ENCODE results near the gene YWHAG.
A peak's percentile ranks its signal among the peaks of the same experiment; 100 is the strongest.
"Not testable (repeated sequence)": the region's sequence is repeated elsewhere in the genome, so short reads cannot be mapped to it uniquely, and the experiment has no call there.

Gene YWHAG

GRCh38 chr7:76380623-76380966 is 21.8 kb upstream of the YWHAG start:
- DNase-seq (ENCODE audit: low read depth in 2 of 2), result no peak

- DNase-seq (ENCODE audit: low read depth in 2 of 2), result no peak
Observed at GRCh38 chr7:76377186-76377918, 18.6 kb upstream of the YWHAG start.

- DNase-seq (ENCODE audit: low read depth in 2 of 2), result no peak
Observed at GRCh38 chr7:76375251-76375650, 16.5 kb upstream of the YWHAG start.

GRCh38 chr7:76372984-76373833 is 14.4 kb upstream of the YWHAG start:
- no peak for DNase-seq (ENCODE audit: low read depth in 2 of 2)

- DNase-seq (ENCODE audit: low read depth in 2 of 2), result no peak
Observed at GRCh38 chr7:76371396-76371795, 12.6 kb upstream of the YWHAG start.

DNA sequence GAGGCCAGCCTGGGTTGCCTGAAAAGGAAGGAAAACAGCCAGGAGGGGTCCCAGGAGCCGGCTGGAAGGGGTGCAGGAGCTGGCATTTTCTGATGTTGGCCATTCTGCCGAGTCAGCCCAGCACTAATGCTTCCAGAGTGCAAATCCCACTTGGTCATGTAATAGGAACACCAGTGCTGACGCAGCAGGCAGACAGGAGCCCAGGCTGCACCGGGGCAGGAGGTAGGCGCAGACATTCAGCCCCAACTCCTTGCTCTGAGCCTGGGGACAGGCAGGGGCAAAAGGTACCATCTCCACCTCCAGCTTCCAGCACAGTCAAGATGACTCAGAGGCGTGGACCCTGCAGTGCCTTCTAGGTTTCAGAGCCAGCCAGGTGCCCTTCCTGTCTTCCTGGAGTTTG is 10.2 kb upstream of the YWHAG start:
- no peak for DNase-seq (ENCODE audit: low read depth in 2 of 2)

GRCh38 chr7:76368190-76368589 is 9.4 kb upstream of the YWHAG start:
- no peak for DNase-seq (ENCODE audit: low read depth in 2 of 2)

DNA sequence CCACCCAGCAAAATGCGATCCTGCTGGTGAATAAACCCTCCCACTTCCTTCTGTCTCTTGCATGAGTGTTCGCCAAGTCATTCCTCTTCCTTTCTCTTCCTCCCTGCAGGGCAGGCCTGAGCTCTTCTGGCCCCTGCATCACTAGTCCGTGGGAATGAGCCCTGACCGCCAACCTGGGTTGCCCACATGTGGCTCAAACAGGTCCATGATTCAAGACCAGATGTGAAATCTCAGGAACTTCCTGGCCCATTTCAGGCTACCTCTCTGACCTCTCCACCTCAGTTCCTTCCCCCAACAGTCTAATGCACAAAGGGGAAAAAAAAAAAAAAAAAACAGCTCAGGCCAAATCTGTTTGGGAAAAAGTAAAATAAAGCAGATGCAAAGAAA is 5.4 kb upstream of the YWHAG start:
- no peak for DNase-seq (ENCODE audit: low read depth in 2 of 2)

- not testable (repeated sequence) for DNase-seq (ENCODE audit: low read depth in 2 of 2)
Observed at GRCh38 chr7:76363754-76364153, 5.0 kb upstream of the YWHAG start.

DNA sequence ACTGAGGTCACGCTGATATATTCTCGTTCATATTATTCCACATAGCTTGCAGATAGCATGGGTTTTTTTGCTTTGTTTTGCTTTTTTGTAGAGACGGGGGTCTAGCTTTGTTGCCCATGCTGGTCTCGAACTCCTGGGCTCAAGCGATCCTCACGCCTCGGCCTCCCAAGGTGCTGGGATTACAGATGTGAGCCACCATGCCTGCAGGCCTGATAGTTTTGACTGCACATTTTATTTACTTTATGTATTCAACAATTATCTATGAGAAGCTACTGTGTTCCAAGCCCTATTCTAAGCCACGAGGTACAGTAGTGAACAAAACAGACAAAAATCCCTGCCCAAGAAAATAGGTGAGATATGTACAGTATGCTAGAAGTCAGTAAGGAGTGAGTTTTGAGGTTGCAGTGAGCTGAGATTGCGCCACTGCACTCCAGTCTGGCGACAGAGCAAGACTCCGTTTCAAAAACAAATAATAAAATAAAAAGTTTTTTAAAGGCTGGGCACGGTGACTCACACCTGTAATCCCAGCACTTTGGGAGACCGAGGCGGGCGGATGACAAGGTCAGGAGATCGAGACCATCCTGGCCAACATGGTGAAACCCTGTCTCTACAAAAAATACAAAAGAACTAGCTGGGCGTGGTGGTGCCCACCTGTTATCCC is 1.3 kb upstream of the YWHAG start:
- no peak for DNase-seq (ENCODE audit: low read depth in 2 of 2)

GRCh38 chr7:76359111-76359977 is 553 bp upstream of the YWHAG start:
- peak; percentile 93 to 95 for DNase-seq (ENCODE audit: low read depth in 2 of 2)

- peak; percentile 22 to 55 for DNase-seq (ENCODE audit: low read depth in 2 of 2)
Observed at GRCh38 chr7:76358011-76358480, 745 bp downstream of the YWHAG start.

- no peak for DNase-seq (ENCODE audit: low read depth in 2 of 2)
Observed at GRCh38 chr7:76357475-76358010, 1.2 kb downstream of the YWHAG start.

DNA sequence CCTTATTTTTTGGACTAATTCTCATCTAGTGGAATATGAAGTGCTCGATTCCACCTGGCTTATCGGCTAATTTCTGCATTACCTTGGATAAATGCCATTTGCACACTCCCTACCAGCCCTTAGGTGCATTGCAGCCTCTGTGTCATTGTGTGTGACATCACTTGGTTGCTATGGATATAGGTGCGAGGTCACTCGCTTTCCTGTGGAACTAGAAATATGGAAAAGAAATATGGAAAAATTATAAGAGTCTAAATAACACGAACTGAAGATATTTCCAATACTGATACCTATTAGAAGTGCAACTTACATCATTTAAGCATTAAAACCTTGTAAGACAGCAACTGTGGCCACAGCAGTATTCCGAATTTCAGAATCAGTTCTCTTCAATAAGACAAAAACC is 2.0 kb downstream of the YWHAG start:
- no peak for DNase-seq (ENCODE audit: low read depth in 2 of 2)

DNA sequence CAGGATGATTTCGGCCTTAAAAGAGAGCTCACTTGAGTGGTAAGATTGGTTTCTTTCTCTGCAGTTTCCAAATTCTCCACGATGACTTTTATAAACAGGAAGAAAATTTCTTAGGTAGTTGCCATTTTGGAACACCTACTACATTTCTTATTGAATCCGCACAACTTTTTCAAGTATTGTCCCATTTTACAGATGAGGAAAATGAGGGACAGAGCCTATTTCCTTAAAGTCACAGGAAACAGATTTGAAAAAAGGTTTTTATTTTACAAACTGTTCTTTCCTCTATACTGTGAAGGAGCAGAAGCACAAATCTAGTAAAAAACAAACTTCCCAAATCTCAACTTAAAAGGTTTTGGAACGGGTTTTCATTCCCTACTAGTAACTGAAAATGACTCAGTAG is 2.7 kb downstream of the YWHAG start:
- DNase-seq (ENCODE audit: low read depth in 2 of 2), result no peak

DNA sequence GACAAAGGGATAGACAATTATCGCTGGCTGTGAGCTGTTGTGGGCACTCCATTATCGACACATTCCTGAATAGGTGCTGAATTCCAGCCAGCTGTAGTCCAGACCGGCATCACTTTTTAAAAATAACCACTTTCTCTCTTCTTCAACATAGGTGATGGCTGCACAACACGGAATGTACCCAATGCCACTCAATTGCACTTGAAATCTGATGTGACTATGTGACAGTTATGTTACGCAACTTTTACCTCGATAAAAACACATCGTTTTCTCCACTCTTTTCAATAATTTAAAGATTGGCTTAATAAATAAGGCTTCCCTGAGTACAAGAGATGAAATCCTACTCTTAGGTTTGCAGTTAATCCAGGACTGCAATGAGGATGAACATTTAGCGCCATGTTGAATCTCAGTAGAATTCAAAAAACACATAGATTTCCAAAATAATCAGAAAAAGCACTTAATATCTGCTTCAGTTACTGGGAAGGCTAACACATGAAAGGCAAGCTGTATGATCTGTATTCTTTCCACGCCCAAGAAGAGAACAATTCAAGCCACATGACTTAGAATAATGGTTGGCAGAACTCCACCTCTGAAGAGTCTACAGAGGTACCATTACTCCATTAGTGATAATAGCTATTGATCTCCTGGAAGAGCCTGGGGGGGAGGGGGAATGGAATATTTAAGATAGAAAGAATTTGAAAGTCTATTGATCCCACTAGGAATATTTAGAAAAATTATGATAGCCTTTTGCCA is 3.6 kb downstream of the YWHAG start:
- no peak for DNase-seq (ENCODE audit: low read depth in 2 of 2)

- no peak for DNase-seq (ENCODE audit: low read depth in 2 of 2)
Observed at GRCh38 chr7:76354516-76354915, 4.3 kb downstream of the YWHAG start.

DNA sequence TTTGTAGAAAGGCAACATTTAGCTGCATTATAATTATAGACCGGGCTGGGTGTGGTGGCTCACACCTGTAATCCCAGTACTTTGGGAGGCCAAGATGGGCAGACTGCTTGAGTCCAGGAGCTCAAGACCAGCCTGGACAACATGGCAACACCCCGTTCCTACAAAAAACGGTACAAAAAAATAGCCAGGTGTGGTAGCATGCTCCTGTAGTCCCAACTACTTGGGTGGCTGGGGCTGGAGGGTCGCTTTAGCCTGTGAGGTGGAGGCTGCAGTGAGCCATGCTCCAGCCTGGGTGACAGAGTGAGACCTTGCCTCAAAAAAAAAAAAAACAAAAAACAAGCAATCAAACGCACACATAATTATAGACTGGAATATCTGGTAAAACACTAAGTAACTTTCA is 5.0 kb downstream of the YWHAG start:
- DNase-seq (ENCODE audit: low read depth in 2 of 2), result no peak

GRCh38 chr7:76352193-76352592 is 6.6 kb downstream of the YWHAG start:
- no peak for DNase-seq (ENCODE audit: low read depth in 2 of 2)

DNA sequence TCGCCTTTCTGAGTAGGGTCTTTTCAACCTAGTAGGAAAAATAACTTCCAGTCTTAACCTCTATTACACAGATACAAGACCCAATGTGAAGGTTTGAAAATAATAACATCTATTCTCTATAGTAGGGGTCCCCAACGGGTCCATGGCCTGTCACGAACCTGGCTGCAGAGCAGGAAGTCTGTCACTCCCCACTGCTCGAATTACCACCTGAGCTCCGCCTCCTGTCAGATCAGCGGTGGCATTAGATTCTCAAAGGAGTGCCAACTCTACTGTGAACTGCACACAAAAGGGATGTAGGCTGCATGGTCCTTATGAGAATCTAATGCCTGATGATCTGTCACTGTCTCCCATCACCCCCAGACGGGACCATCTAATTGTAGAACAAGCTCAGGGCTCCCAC is 7.4 kb downstream of the YWHAG start:
- no peak for DNase-seq (ENCODE audit: low read depth in 2 of 2)

Measured in stimulated activated CD8-positive, alpha-beta memory T cell treated with anti-CD3 and anti-CD28 coated beads, Interleukin-7, amount 100 ng/mL, for 4 hours (primary cell).